ENCODE results near the gene JAG1. TPM values are rescaled to one million over a fixed set of nuclear protein-coding genes. Genes with fewer than 3 reads are reported as not detected.

JAG1 gene
- total RNA-seq, 4 donors from 2014 or later = 30.7 to 41.9 (median 36.3) TPM

GRCh38 chr20:10665791-10666190 is 8.0 kb downstream of the JAG1 start:
- TF ChIP-seq EP300 (IDR thresholded peaks at IDR 0.05) (no peak), POLR2A (IDR thresholded peaks at IDR 0.05; ENCODE audit: low read depth) (no peak), POLR2AphosphoS5 (IDR thresholded peaks at IDR 0.05) (no peak)
- TF ChIP-seq, protein P1, sequence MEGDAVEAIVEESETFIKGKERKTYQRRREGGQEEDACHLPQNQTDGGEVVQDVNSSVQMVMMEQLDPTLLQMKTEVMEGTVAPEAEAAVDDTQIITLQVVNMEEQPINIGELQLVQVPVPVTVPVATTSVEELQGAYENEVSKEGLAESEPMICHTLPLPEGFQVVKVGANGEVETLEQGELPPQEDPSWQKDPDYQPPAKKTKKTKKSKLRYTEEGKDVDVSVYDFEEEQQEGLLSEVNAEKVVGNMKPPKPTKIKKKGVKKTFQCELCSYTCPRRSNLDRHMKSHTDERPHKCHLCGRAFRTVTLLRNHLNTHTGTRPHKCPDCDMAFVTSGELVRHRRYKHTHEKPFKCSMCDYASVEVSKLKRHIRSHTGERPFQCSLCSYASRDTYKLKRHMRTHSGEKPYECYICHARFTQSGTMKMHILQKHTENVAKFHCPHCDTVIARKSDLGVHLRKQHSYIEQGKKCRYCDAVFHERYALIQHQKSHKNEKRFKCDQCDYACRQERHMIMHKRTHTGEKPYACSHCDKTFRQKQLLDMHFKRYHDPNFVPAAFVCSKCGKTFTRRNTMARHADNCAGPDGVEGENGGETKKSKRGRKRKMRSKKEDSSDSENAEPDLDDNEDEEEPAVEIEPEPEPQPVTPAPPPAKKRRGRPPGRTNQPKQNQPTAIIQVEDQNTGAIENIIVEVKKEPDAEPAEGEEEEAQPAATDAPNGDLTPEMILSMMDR (IDR thresholded peaks at IDR 0.05) = no peak
- Histone ChIP-seq H3K27ac (replicated peaks in 1 of 4) (peak overlapping the region; percentile 49 to 60 (median 56)), H3K4me1 (peaks cover 45 to 71% (median 63%) of the 10 kb centered on the region in 4 donors), H3K9me3 (no peaks in the 10 kb centered on the region), H3K4me3 (no peak overlapping the region), H3K36me3 (peaks cover 2 to 60% (median 26%) of the 10 kb centered on the region in 4 donors), H3K27me3 (no peaks in the 10 kb centered on the region)
- no peak for DNase-seq (ENCODE audit: extremely low spot score)
- intact Hi-C loops (cut with DNase I) = loop anchor here (10.0 kb wide), 1 partner anchor 609 kb away; no protein-coding TSS in a partner anchor
- 57% methylated on average over 6 of the region's 6 CpGs for WGBS

DNA sequence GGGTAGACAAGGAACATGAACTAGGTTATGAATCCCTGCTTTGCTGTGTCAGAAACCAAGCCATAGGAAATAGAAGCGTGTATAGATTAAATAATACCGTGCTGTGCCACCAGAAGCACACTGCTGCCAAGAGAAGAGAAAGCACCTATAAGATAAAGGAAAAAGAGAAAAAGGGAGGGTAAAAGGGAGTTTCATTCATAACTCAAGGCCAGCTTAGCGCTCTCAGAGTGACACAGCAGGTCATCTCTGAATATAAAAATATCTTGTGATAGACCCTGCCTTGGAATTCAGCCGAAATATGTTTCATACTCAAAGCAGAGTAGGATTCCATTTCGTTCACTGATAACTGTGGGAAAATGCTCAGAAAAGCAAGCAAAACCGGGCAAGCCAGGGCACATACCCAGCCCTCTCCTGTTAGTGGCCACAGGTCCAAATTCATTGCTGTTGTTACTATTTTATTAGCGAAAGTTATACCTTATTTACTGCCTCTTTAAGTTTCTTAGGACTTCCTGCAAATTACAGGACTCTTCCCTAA is 8.7 kb downstream of the JAG1 start:
- H3K27ac ChIP-seq (replicated peaks in 1 of 4) = peak overlapping the region in 3 of 4 donors; percentile 15 to 60 (median 36)
- intact Hi-C loops (cut with DNase I) = loop anchor here (10.0 kb wide), 1 partner anchor 610 kb away; no protein-coding TSS in a partner anchor
- 73% methylated on average over 7 of the region's 7 CpGs for WGBS
- TF ChIP-seq EP300 (IDR thresholded peaks at IDR 0.05) (no peak), POLR2AphosphoS5 (IDR thresholded peaks at IDR 0.05) (no peak), POLR2A (IDR thresholded peaks at IDR 0.05; ENCODE audit: low read depth) (no peak)
- TF ChIP-seq, protein P1 (IDR thresholded peaks at IDR 0.05) = no peak
- peaks cover 50 to 74% (median 69%) of the 10 kb centered on the region in 4 donors for H3K4me1 ChIP-seq
- no peaks in the 10 kb centered on the region for H3K9me3 ChIP-seq
- H3K27me3 ChIP-seq = no peaks in the 10 kb centered on the region
- peaks cover 2 to 67% (median 31%) of the 10 kb centered on the region in 4 donors for H3K36me3 ChIP-seq
- no peak for DNase-seq (ENCODE audit: extremely low spot score)
- H3K4me3 ChIP-seq = no peak overlapping the region

GRCh38 chr20:10663756-10664155 is 10.0 kb downstream of the JAG1 start:
- Histone ChIP-seq H3K4me3 (no peak overlapping the region), H3K4me1 (peaks cover 56 to 73% (median 65%) of the 10 kb centered on the region in 4 donors), H3K36me3 (peaks cover 2 to 75% (median 34%) of the 10 kb centered on the region in 4 donors), H3K27ac (replicated peaks in 1 of 4) (no peak overlapping the region), H3K27me3 (no peaks in the 10 kb centered on the region), H3K9me3 (no peaks in the 10 kb centered on the region)
- no peak for DNase-seq (ENCODE audit: extremely low spot score)
- TF ChIP-seq POLR2A (IDR thresholded peaks at IDR 0.05; ENCODE audit: low read depth) (no peak), EP300 (IDR thresholded peaks at IDR 0.05) (no peak), POLR2AphosphoS5 (IDR thresholded peaks at IDR 0.05) (no peak)
- TF ChIP-seq, protein P1 (IDR thresholded peaks at IDR 0.05) = no peak
- WGBS = 73% methylated on average over 8 of the region's 8 CpGs
- intact Hi-C loops (cut with DNase I) = loop anchor here (10.0 kb wide), 1 partner anchor 611 kb away; no protein-coding TSS in a partner anchor

- H3K4me3 ChIP-seq = no peak overlapping the region
- intact Hi-C loops (cut with DNase I) = loop anchor here (10.0 kb wide), 1 partner anchor 612 kb away; no protein-coding TSS in a partner anchor
- TF ChIP-seq POLR2A (IDR thresholded peaks at IDR 0.05; ENCODE audit: low read depth) = no peak
- TF ChIP-seq POLR2AphosphoS5 (IDR thresholded peaks at IDR 0.05) = no peak
- TF ChIP-seq EP300 (IDR thresholded peaks at IDR 0.05) = no peak
- TF ChIP-seq, protein P1 (IDR thresholded peaks at IDR 0.05) = no peak
- H3K36me3 ChIP-seq = peaks cover 8 to 75% (median 41%) of the 10 kb centered on the region in 4 donors
- H3K9me3 ChIP-seq = no peaks in the 10 kb centered on the region
- no peak for DNase-seq (ENCODE audit: extremely low spot score)
- no peaks in the 10 kb centered on the region for H3K27me3 ChIP-seq
- WGBS = 75% methylated on average over 10 of the region's 10 CpGs
- H3K27ac ChIP-seq (replicated peaks in 1 of 4) = peak overlapping the region in 2 of 4 donors; percentile 14 to 57
- peaks cover 53 to 73% (median 58%) of the 10 kb centered on the region in 4 donors for H3K4me1 ChIP-seq
Measured at GRCh38 chr20:10662661-10663458, 10.9 kb downstream of the JAG1 start.

All from esophagus muscularis mucosa (tissue), 4 donors.